ENCODE measurements around the gene OR52E2.

GRCh38 chr11:5071799-5072198 lies 12.4 kb upstream of the OR52E2 start:
- TF ChIP-seq EZH2 (IDR thresholded peaks at IDR 0.05; ENCODE audit: insufficient read depth, poor library complexity, severe bottlenecking): no peak
- TF ChIP-seq EZH2phosphoT487 (IDR thresholded peaks at IDR 0.05; ENCODE audit: insufficient read depth, low read depth): no peak
